Hepatocyte (in vitro differentiated cells): ENCODE results near the gene TCF4.

Source experiments
- CTCF ChIP-seq: fragments of 200-600 bp; sonication (generic); IDR thresholded peaks from 2 replicates; pipeline ENCODE4 v1.5.1; 2016; ENCODE audit warnings: antibody characterized with exemption, mild to moderate bottlenecking; ENCODE audit not compliant: poor library complexity
- EZH2 ChIP-seq: fragments of 200-600 bp; sonication (generic); IDR thresholded peaks from 2 replicates; pipeline ENCODE4 v1.6.1; 2016; ENCODE audit warnings: antibody characterized with exemption, mild to moderate bottlenecking, borderline replicate concordance
- EZH2phosphoT487 ChIP-seq: fragments of 200-600 bp; sonication (generic); IDR thresholded peaks from one replicate; pipeline ENCODE4 v1.6.1; 2018; ENCODE audit warnings: antibody characterized with exemption, mild to moderate bottlenecking, low read depth, moderate library complexity; ENCODE audit not compliant: unreplicated experiment, severe bottlenecking

- TF ChIP-seq EZH2, result no peak
- TF ChIP-seq CTCF, result no peak
- TF ChIP-seq EZH2phosphoT487, result no peak
These were observed 277.8 kb downstream of the TCF4 start for GRCh38 chr18:55310044-55310676.
